ENCODE data around the gene HTATSF1.
A peak's percentile ranks its signal among the peaks of the same experiment; 100 is the strongest.

Gene HTATSF1

DNA sequence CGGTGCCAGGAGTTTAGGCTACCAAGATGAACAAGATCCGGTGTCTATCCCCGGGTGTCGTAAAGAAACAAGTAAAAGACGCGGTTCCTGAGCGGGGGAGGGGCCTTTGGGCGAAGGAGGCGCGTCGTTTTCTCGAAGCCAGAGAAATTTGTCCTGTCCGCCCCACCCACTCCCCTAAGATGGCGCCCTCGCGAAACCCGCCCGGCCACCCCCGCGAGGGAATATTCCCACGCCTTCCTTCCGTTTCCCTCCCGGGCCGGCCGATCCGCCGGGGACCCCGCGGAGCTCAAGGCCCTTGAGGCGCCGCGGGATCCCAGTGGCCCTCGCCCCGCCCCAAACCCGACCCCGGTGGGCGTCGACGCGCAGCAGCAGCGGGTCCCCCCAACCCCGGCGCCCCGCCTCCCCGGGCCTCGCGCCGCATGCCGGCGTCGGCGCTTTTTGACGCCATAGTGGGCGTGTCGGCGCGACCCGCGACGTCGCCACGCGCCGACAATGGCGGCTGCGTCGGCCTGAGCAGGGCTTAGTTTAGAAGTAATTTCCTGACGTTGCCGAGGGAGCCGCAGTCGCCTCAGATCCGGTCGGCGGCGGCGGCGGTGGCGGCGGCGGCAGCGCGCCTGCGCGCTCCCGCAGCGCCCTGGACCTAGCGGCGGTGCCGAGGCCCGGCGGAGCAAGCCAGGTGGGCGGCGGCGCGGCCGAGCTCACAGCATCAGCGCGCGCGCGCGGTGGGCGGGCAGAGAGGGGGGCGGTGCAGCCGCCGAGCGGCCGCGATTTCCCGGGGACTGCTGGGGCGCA lies 432 bp upstream of the HTATSF1 start:
- peak; percentile 88 for DNase-seq

DNA sequence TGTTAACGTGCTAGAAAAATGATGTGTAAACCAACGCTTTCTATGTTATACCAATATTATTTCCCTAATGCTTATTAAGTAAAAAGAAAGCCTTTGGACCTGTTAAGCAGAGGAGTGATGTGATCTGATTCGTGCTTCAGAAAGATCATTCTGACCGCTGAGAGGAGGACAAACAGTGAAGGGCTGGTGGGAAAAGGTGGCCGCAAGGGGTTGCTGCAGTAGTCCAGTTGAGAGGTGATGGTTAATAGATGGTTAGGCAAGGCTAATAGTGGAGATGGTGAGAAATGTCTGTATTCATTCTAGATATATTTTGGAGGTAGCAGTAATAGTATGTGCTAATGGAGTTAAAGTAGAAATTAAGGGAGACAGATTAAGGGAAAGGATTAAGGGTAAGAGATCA lies 21.7 kb downstream of the HTATSF1 start:
- DNase-seq = no peak

DNA sequence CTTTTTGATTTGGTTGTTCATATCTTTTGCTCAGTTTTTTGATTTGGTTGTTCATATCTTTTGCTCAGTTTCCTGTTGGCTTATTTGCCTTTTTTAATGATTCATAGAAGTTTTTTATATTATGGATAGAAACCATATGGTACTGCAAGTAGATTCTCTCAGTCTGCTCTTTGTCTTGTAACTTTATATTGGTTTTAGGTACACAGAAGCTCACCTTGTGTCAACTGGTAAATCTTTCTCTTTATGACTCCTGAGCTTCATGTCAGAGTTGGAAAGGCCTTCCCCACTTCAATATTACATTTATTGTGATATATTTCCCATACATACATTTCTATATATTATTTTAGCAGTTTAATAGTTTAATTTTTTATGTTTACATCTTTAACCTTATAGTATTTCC lies 26.4 kb downstream of the HTATSF1 start:
- DNase-seq = no peak

DNA sequence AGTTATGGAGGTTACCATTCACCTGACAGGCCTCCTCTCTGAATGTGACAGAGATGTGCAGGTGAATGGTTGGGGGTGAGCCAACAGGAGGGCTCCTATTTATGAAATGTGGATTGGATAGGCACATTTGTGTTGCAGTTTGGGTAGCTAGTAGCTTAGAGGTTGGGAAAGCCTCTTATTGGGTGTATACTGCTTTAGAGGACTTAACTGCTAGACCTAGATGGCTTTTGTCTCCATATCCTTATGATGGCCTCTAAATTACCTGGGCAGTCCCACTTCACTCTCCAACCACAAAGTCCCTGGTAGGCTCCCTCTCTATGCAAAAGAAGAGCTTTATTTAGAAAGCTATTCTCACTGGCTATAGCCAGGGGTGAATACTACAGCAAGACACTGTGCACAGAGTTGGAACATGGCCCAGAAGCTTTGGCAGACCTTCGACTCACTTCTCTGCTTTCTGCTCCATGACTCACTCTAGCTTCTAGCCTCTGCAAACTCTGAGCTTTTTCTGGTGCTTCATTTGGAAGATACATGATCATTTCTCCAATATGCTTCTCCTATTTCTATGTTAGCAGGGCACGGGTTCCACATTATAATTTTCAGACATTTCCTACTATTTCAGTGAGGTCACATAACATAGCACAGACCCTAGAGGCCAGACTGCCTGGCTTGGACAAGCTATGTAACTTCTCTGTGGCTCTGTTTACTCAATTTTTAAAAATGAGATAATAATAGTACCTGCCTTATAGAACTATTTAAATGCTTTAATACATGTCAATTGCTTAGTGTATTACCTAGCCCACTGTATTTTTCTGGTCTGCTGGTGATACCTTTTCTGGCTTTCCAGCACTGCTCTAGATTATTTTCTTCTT lies 28.6 kb downstream of the HTATSF1 start:
- peak; percentile 81 for DNase-seq

DNA sequence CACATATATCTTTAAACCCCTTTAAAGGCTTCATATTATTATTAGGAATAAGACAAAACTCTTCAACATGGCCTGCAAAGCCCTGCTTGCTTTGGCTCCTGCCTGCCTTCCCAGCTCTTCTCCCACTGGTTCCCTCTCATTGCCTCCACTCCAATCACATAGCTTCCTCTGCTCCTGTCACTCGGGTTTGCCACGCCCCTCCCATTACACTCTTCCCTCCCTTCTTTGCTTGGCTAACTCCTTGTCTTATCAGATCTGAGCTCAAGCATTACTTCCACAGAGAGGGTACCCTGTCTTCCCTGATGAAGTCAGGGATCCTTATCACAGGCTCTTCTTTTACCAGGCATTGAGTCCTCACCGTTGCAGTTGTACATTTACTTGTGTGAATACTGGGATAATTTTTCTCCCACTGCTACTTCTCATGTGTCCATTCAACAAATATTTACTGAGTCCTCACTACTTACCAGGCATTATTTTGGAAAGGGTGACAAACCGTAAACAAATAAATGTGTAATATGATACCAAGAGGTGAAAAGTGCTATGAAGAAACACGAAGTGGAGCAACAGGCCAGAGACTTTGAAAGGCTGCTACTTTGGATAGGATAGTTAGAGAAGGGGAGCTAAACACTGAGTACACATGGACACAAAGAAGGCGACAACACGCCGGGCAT lies 31.4 kb downstream of the HTATSF1 start:
- no peak for DNase-seq

DNA sequence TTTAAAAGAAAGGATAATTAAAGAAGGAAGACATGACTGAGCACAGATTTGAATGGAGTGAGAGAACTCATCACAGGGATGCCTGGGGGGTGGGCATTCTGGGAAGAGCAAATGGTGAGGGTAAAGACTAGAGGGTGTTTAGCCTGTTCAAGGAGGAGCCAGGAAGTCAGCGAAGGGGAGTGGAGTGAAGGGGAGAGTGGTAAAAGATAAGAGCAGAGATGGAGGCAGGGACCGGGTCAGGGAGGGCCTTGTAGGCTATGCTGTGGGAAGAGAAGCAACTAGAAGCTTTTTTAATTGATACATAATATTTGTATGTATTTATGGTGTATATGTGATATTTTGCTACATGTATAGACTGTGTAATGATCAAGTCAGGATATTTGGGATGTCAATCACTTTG lies 32.4 kb downstream of the HTATSF1 start:
- DNase-seq = no peak

DNA sequence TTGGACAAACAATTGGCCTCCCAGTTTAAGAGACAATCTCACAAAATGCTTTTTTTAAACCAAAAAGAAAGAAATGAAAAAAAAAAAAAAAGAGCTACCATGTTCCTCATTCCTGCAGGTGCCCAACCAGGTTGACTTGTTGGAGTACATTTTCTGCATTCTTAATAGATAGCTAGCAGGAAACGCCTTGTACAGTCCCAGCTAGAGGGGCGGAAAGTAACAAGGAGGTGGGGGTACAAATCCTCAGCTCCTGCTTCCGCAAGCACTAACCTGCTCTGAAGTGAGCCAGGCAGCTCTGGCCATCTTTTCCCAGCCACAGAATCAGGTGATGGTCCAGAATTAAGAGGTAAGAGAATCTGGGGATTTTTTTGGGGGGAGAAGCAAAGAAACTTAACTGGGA lies 34.6 kb downstream of the HTATSF1 start, which contains the start of gene VGLL1:
Gene VGLL1 (plus strand): TSS at position 265 of the 400 bp plus-strand sequence. CDS start 3,806 bp downstream, outside the sequence.
- DNase-seq = no peak

DNA sequence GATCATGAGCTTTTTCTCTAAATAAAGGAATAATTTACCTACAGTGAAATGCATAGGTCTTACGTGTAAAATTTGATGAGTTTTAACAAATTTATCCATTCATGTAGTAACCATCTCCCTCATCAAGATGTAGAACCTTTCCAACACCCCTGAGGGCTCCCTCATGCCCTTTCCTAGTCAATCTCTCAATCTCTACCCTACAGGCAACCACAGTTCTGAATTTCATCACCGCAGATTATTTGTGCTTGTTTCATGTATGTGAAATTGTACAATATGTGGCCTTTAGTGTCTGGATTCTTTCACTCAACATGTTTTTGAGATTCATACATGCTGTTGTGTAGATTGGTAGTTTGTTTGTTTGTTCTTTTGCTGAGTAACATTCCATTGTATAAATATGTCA lies 36.7 kb downstream of the HTATSF1 start:
- DNase-seq = no peak

DNA sequence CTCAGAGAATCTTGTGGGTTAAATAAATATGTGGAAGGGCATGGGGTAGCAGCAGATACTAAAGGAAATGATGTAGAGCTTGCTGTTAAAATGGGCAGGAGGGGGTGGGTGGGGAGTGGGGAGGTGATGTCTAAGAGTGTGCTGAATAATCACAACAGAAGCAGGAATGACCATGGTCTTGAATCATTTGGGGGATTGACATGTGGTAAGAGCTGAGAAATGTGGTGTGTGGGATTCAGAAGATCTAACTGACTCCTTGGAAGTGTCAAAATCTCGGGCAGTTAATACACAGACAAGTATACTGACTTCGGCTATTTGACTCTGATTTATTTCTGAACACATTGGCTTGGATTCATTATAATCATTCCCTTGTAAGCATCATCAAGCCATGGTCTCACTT lies 41.4 kb downstream of the HTATSF1 start:
- DNase-seq = no peak

DNA sequence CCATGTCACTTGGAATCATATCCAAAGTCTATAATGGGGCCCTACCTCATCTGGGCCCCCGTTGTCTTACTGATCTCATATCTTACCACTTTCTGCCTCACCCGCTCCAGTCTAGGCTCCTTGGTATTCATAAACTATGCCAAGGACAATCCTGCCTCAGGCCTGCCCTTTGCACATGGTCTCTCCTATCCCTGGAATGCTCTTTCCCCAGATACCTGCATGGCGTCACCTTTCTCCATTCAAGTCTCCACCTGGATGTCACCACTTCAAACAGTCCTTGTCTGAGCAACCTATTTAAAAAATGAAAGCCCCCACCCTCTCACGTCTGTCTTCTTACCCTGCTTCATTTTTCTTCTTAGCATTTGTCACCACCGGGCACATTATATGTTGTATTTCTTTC lies 42.8 kb downstream of the HTATSF1 start:
- DNase-seq = no peak

DNA sequence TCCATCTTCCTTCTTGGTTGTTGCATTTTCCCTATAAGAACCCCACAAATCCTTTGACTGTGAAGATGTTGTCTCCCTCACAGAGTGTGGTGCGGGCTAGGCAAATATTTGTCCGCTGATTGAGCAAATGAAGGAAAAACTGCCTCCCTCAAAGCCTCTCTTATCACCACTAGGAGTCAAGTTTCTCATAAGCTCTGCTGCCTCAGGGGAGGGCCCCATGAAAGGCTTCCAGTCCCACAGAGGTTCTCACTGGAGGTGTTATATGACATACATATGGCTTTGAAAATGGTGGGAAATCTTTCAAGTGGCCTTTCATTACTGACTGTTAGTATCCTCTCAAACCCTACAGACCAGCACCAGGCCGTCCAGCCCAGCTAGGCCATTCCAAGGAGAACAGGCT lies 43.9 kb downstream of the HTATSF1 start:
- DNase-seq = no peak

DNA sequence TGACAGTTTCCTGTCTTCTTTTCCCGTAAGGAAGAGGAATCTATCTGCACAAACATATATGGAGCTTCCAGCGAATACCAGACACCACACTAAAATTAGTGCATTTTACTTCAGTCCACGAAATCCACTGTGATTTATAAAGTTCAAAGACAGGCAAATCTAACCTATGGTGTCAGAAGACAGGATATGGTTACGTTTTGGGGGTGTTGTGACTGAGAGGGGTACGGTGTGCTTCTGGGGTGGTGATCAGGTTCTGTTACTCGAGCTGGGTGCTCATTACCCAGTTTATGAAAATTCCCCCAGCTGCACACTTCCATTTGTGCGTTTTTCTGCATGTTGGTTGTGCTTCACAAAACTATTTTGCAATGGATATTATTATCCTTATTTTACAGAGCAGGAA lies 44.9 kb downstream of the HTATSF1 start:
- DNase-seq = no peak

DNA sequence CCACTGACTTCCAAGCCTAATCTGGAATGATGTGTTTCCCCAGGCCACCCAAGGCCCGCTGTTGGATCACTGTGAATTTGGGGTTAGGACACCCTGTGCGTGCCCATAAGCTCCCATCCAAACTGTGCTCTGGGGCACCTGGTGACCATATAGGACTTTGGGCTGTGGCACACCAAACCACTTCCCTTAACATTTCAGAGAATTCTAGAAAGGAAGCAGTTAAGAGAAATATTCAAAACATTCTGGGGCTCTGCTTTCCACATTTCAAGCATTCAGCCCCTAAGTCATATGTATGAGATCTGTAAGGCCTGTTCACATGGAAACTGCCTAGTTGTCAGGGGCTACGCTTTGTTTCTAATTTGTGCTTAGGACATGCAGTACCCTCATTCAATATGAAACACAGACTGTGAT lies 49.0 kb downstream of the HTATSF1 start:
- no peak for DNase-seq

DNA sequence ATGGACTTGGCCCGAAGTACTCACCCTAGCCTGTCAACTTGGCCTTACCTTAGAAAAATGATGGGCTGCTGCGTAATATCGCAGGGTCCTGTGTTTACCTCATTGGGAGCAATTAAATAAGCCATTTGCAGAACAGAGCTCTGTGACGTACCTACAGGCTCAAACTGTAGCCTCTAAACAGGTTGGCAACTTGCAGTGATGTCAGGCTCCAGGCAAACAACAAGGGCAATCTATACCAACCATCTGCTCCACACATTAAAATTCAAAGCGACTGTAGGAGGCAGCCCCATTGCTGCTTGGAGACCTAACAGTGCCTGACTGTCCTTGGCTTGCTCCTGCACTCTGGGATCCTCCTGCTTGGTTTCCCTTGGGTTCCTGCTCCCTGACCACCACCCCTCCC lies 51.8 kb downstream of the HTATSF1 start:
- DNase-seq = no peak

DNA sequence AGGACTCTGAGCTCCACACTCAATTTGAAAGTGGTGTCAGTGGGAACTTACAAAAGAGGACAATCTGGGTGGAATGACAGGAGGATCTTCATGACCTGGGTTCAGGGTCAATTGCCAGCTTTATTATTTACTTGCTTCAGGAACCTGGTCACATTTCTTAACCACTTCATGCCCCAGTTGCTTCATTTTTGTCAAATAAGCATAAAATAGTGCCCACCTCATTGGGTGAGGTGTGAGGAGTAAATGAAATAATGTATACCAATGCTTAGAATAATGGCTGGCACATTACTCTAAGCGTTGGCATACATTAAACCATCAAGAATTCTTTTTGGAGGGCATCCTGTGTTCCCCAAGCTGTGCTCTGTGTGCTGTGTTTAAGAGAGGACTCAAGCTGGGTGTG lies 54.0 kb downstream of the HTATSF1 start:
- DNase-seq = no peak

DNA sequence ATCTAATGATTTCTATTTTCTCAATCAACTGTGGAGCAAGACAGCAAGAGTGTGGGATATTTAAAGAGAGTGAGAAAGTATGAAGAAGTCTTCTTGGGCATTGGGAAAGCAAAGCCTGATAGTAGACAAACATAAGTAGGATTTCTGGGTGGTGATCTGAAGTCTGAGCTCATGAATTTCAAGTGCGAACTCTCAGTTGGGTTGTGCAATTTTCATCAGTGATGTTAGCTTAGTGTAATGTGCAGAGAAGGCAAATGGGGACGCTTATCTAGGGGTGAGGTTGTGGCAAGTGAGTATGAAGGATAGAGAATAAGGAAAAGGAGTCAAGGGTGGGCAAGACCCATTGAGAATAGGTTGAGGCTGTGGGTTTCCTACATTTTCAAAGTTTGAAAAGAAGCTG lies 58.3 kb downstream of the HTATSF1 start:
- no peak for DNase-seq

Measured in fibroblast of skin of right biceps (primary cell).